CD4-positive, alpha-beta T cell (primary cell): ENCODE measurements around the gene TMEM269. TPM values are rescaled to one million over a fixed set of nuclear protein-coding genes. Genes with fewer than 3 reads are reported as not detected.

Source experiments
- ATAC-seq: fragments of 200-7000 bp; cut with Tn5 transposase; one replicate; pipeline ENCODE4 v1.10.0; 2022; ENCODE audit warnings: mild to moderate bottlenecking; ENCODE audit not compliant: poor library complexity
- CTCF ChIA-PET: fragments of 350-600 bp; sonication (Branson Sonifier 250); formaldehyde crosslinking; loops from one replicate; lab custom pipeline; 2021; ENCODE audit warnings: antibody characterized with exemption, inconsistent platforms; lab: Charles Lee
- POLR2A ChIA-PET: fragments of 350-600 bp; sonication (Branson Sonifier 250); formaldehyde crosslinking; loops from one replicate; lab custom pipeline; 2021; ENCODE audit warnings: antibody characterized with exemption, inconsistent platforms; lab: Charles Lee
- DNase-seq, 14 experiments: peaks; one replicate each; pipeline ENCODE4 v3.0.0-alpha.2; 2013 to 2020; ENCODE audit warnings: mixed read lengths in 2 of 14
- H3K27ac ChIP-seq, 2 donors: one replicate each; pipeline versions ENCODE4 v1.5.1 to v1.7.0; 2013; ENCODE audit warnings: low read length in 2 of 2, low read depth in 1 of 2, mild to moderate bottlenecking in 1 of 2
- H3K27me3 ChIP-seq, 2 experiments: 1 replicate in 1 of 2; 2 replicates in 1 of 2; pipeline versions ENCODE4 v1.6.1 to v1.7.0; 2013; ENCODE audit warnings: low read length in 2 of 2, control low read depth in 1 of 2, mild to moderate bottlenecking in 1 of 2, moderate library complexity in 1 of 2; ENCODE audit not compliant: insufficient read depth in 2 of 2, control insufficient read depth in 1 of 2
- H3K36me3 ChIP-seq: one replicate; pipeline ENCODE4 v1.6.1; 2013; ENCODE audit warnings: low read length, control low read depth; ENCODE audit not compliant: insufficient read depth
- H3K4me1 ChIP-seq: one replicate; pipeline ENCODE4 v1.6.1; 2013; ENCODE audit warnings: low read length, control low read depth; ENCODE audit not compliant: insufficient read depth
- H3K4me3 ChIP-seq: one replicate; pipeline ENCODE4 v1.5.1; 2013; ENCODE audit warnings: mild to moderate bottlenecking, low read length, moderate library complexity
- H3K9me3 ChIP-seq, 2 experiments: 1 replicate in 1 of 2; 2 replicates in 1 of 2; pipeline versions ENCODE4 v1.6.1 to v1.7.0; 2013; ENCODE audit warnings: low read length in 2 of 2, mild to moderate bottlenecking in 2 of 2, control low read depth in 1 of 2, moderate library complexity in 1 of 2; ENCODE audit not compliant: control insufficient read depth in 1 of 2, insufficient read depth in 1 of 2
- H3K27ac Mint-ChIP-seq: one replicate; pipeline ENCODE4 v1.8.0; 2020; ENCODE audit warnings: mixed read lengths
- H3K27me3 Mint-ChIP-seq: one replicate; pipeline ENCODE4 v1.8.0; 2021; ENCODE audit warnings: mixed read lengths
- H3K36me3 Mint-ChIP-seq: one replicate; pipeline ENCODE4 v1.8.0; 2021; ENCODE audit warnings: low read depth, mixed read lengths
- H3K4me1 Mint-ChIP-seq: one replicate; pipeline ENCODE4 v1.8.0; 2021; ENCODE audit warnings: low read depth, mixed read lengths
- H3K4me3 Mint-ChIP-seq: one replicate; pipeline ENCODE4 v1.8.0; 2020; ENCODE audit warnings: mild to moderate bottlenecking, mixed read lengths
- H3K9me3 Mint-ChIP-seq: one replicate; pipeline ENCODE4 v1.8.0; 2020; ENCODE audit warnings: mixed read lengths
- CTCF ChIP-seq: fragments of 200-600 bp; IDR thresholded peaks from one replicate; pipeline ENCODE4 v1.8.0; 2022; ENCODE audit warnings: antibody characterized with exemption, mild to moderate bottlenecking
- intact Hi-C, 2 experiments: fragments of 100-400 bp; cut with DNase I in 1 of 2; cut with micrococcal nuclease in 1 of 2; formaldehyde crosslinking; loops; one replicate each; pipeline versions ENCODE4 v1.15.1 to v1.9.0; 2023 to 2025; cut with DNase I, micrococcal nuclease
- total RNA-seq, 174 experiments: library from RNA in 2 of 174; stranded (reverse) in 2 of 174; gene quantifications; one replicate each; pipeline ENCODE4 v1.2.3 and lab custom pipeline; 2021 to 2026

Gene TMEM269
- total RNA-seq, 2 experiments from 2014 or later, result 0.60 to 1.1 TPM

DNA sequence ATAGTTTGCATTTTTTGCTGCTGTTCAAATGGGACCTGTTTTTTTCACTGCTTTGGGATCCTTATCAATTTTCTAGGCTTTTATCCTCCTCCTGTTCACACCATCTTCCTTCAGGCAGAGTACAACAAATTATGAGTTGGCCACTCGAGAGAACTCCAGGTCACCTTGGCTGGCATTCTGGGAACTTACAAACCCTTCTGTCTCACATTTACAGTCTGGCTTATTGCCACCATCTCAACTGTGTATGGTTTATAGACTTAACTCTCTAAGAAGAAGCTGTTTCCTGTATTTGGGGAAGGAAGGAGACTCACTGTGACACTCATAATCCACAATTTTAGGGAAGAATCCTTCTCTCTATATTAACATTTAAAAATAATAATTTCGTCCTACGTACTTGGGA lies 56.2 kb downstream of the TMEM269 start:
- Histone ChIP-seq H3K9me3 (no peaks in the 10 kb centered on the region), H3K4me1 (peaks cover 5% of the 10 kb centered on the region), H3K27ac (no peak overlapping the region), H3K27me3 (no peaks in the 10 kb centered on the region), H3K4me3 (no peak overlapping the region), H3K36me3 (no peaks in the 10 kb centered on the region)
- H3K4me3 Mint-ChIP-seq, result no peak overlapping the region
- DNase-seq (no peak), ATAC-seq (no peak)
- H3K27me3 Mint-ChIP-seq, result no peaks in the 10 kb centered on the region
- no peaks in the 10 kb centered on the region for H3K36me3 Mint-ChIP-seq
- H3K27ac Mint-ChIP-seq, result no peak overlapping the region
- peaks cover 4% of the 10 kb centered on the region for H3K4me1 Mint-ChIP-seq
- no peaks in the 10 kb centered on the region for H3K9me3 Mint-ChIP-seq
- CTCF ChIA-PET, result no interaction called here
- no peak for TF ChIP-seq CTCF
- intact Hi-C loops, result loop anchor here in 1 of 2 experiments (10.0 kb wide), 2 partner anchors 376 to 514 kb away; partner anchors contain the start of genes CCDC30 and CDC20
- POLR2A ChIA-PET, result no interaction called here

- Histone ChIP-seq H3K36me3 (no peaks in the 10 kb centered on the region), H3K9me3 (no peaks in the 10 kb centered on the region), H3K27me3 (no peaks in the 10 kb centered on the region), H3K27ac (no peak overlapping the region), H3K4me1 (peaks cover 7% of the 10 kb centered on the region), H3K4me3 (no peak overlapping the region)
- H3K4me3 Mint-ChIP-seq, result no peak overlapping the region
- peaks cover 5% of the 10 kb centered on the region for H3K36me3 Mint-ChIP-seq
- no peaks in the 10 kb centered on the region for H3K9me3 Mint-ChIP-seq
- ATAC-seq (no peak), DNase-seq (no peak)
- H3K4me1 Mint-ChIP-seq, result peaks cover 10% of the 10 kb centered on the region
- ChIA-PET POLR2A (no interaction called here), CTCF (no interaction called here)
- H3K27ac Mint-ChIP-seq, result no peak overlapping the region
- intact Hi-C loops, result loop anchor here in 1 of 2 experiments (10.0 kb wide), 2 partner anchors 377 to 513 kb away; partner anchors contain the start of genes CCDC30 and CDC20
- TF ChIP-seq CTCF, result no peak
- no peaks in the 10 kb centered on the region for H3K27me3 Mint-ChIP-seq
These were observed 56.8 kb downstream of the TMEM269 start for GRCh38 chr1:42841440-42842147.

DNA sequence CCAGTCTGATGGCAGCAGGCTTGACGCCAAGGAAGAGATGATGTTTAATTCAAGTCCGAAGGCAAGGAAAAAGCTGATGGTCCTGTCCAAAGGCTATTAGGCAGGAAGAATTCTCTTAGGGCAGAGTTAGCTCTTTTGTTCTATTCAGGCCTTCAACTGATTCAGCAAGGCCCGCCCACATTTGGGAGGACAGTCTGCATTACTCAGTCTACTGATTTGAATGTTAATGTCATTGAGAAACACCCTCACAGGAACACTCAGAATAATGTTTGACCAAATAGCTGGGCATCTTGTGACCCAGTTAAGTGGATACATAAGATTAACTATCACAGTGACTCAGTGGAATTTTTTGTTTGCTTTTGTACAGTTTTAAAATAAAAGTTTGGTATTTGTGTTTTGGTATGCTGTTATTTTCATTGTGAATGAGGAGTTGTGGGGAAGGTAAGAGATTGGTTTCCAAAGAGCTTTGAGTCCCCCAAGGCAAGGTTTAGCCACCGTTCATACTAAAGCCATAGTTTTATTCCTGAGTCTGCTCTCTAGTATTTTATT lies 59.9 kb downstream of the TMEM269 start:
- intact Hi-C loops, result loop anchor here in 1 of 2 experiments (5.0 to 10.0 kb wide), 4 partner anchors 77 to 510 kb away; partner anchors contain the start of genes C1orf50, CCDC30, CDC20 and CFAP57
- Mint-ChIP-seq H3K4me1 (peaks cover 33% of the 10 kb centered on the region), H3K4me3 (no peak overlapping the region), H3K27ac (no peak overlapping the region), H3K9me3 (no peaks in the 10 kb centered on the region), H3K27me3 (no peaks in the 10 kb centered on the region), H3K36me3 (peaks cover 26% of the 10 kb centered on the region)
- Histone ChIP-seq H3K27ac (no peak overlapping the region), H3K36me3 (peaks cover 5% of the 10 kb centered on the region), H3K4me1 (peaks cover 19% of the 10 kb centered on the region), H3K9me3 (no peaks in the 10 kb centered on the region), H3K27me3 (no peaks in the 10 kb centered on the region), H3K4me3 (no peak overlapping the region)
- TF ChIP-seq CTCF, result no peak
- no peak for ATAC-seq
- POLR2A ChIA-PET, result interaction anchor here (1.3 to 2.4 kb wide), 2 partner anchors 28 to 162 kb away, joined by 3 to 20 read pairs; partner anchors contain the start of genes ERMAP, SVBP and YBX1
- no peak for DNase-seq
- CTCF ChIA-PET, result interaction anchor here (0.9 kb wide), 1 partner anchor 79 kb away, joined by 3 read pairs; no protein-coding TSS in a partner anchor
